Stomach (tissue), 4 donors: ENCODE data around the gene C4BPB.

ENCODE experiments used
- CTCF ChIP-seq, 7 experiments: fragments of 450-650 bp in 4 of 7; fragments of 200-600 bp in 3 of 7; sonication (generic) in 3 of 7; IDR thresholded peaks; one replicate each; pipeline ENCODE4 v1.5.1; 2016 to 2019; ENCODE audit warnings: antibody characterized with exemption in 7 of 7, control low read depth in 2 of 7, mild to moderate bottlenecking in 1 of 7
- EP300 ChIP-seq: sonication (generic); formaldehyde crosslinking; IDR thresholded peaks from one replicate; pipeline ENCODE4 v1.6.1; 2017; ENCODE audit warnings: antibody characterized with exemption
- POLR2A ChIP-seq, 4 donors: fragments of 450-650 bp; IDR thresholded peaks; one replicate each; pipeline ENCODE4 v1.6.1; 2016; ENCODE audit warnings: antibody characterized with exemption in 4 of 4, control low read depth in 2 of 4, mild to moderate bottlenecking in 1 of 4, moderate library complexity in 1 of 4

- no peak for TF ChIP-seq POLR2A (IDR thresholded peaks at IDR 0.05)
- TF ChIP-seq CTCF (IDR thresholded peaks at IDR 0.05) = peak in 5 of 7 experiments; percentile 76 to 90 (median 82)
- TF ChIP-seq EP300 = no peak
Measured at GRCh38 chr1:207077470-207078377, 10.9 kb upstream of the C4BPB start.
